K562 (cell line): ENCODE results near the gene DYNLT4. TPM values are rescaled to one million over a fixed set of nuclear protein-coding genes. Genes with fewer than 3 reads are reported as not detected.

Source experiments
- ATF3 ChIP-seq, 2 experiments: fragments of 450-650 bp in 1 of 2; sonication (generic) in 1 of 2; formaldehyde crosslinking in 1 of 2; IDR thresholded peaks in 1 of 2; conservative IDR thresholded peaks in 1 of 2; 2 replicates each; pipeline versions ENCODE4 v1.6.1 to v1.8.1; 2016 to 2023; ENCODE audit warnings: mild to moderate bottlenecking in 2 of 2, moderate library complexity in 2 of 2, inconsistent platforms in 1 of 2, missing genetic modification reagents in 1 of 2
- BCL6 ChIP-seq: fragments of 250-450 bp; sonication (Bioruptor Pico); IDR thresholded peaks from 2 replicates; pipeline ENCODE4 v1.4.0; 2020
- CTBP1 ChIP-seq: fragments of 450-650 bp; IDR thresholded peaks from 2 replicates; pipeline ENCODE4 v1.6.1; 2016; ENCODE audit warnings: borderline replicate concordance
- CTCFL ChIP-seq: IDR thresholded peaks from 2 replicates; pipeline ENCODE4 v1.6.1; 2011; ENCODE audit warnings: borderline replicate concordance, low read depth, mild to moderate bottlenecking, moderate library complexity, low read length; ENCODE audit not compliant: insufficient read depth, poor library complexity, severe bottlenecking
- HLTF ChIP-seq: fragments of 450-650 bp; IDR thresholded peaks from 2 replicates; pipeline ENCODE4 v1.6.1; 2016
- KDM5B ChIP-seq: fragments of 200-600 bp; sonication (generic); IDR thresholded peaks from 2 replicates; pipeline ENCODE4 v1.6.1; 2012; ENCODE audit warnings: low read depth, mild to moderate bottlenecking, moderate library complexity, low read length, control low read depth, inconsistent platforms; ENCODE audit not compliant: insufficient replicate concordance
- MAX ChIP-seq: sonication (generic); formaldehyde crosslinking; IDR thresholded peaks from 2 replicates; pipeline ENCODE4 v1.9.0; 2022; ENCODE audit warnings: mild to moderate bottlenecking, missing genetic modification reagents
- MYC ChIP-seq, 2 experiments: fragments of 250-450 bp in 1 of 2; sonication (Bioruptor Pico) in 1 of 2; IDR thresholded peaks; 2 replicates each; pipeline versions ENCODE4 v1.5.1 to v1.6.1; 2012 to 2021; ENCODE audit warnings: low read depth in 2 of 2, borderline replicate concordance in 1 of 2, improper control_type of control experiment in 1 of 2, low read length in 1 of 2, mild to moderate bottlenecking in 1 of 2, moderate library complexity in 1 of 2
- NR2C2 ChIP-seq, 2 experiments: fragments of 200-800 bp in 1 of 2; sonication (Bioruptor generic) in 1 of 2; sonication (generic) in 1 of 2; formaldehyde crosslinking in 1 of 2; IDR thresholded peaks; 2 replicates each; pipeline versions ENCODE4 v1.6.1 to v1.8.0; 2016 to 2022; ENCODE audit warnings: mild to moderate bottlenecking in 1 of 2, missing compliant biosample characterization in 1 of 2, missing genetic modification characterization in 1 of 2, missing genetic modification reagents in 1 of 2
- PTTG1 ChIP-seq: fragments of 450-650 bp; IDR thresholded peaks from 2 replicates; pipeline ENCODE4 v1.6.1; 2016; ENCODE audit warnings: low read depth, mild to moderate bottlenecking, missing genetic modification characterization, missing compliant biosample characterization
- SMAD1 ChIP-seq: fragments of 150-350 bp; IDR thresholded peaks from 2 replicates; pipeline ENCODE4 v1.6.1; 2014; ENCODE audit warnings: low read length, low read depth; ENCODE audit not compliant: partially characterized antibody
- SUPT5H ChIP-seq: fragments of 450-650 bp; IDR thresholded peaks from 2 replicates; pipeline ENCODE4 v1.6.1; 2016
- TARDBP ChIP-seq: fragments of 450-650 bp; IDR thresholded peaks from 2 replicates; pipeline ENCODE4 v1.6.1; 2016
- TEAD1 ChIP-seq, 2 experiments: fragments of 450-650 bp in 1 of 2; sonication (generic) in 1 of 2; formaldehyde crosslinking; IDR thresholded peaks; 2 replicates each; pipeline versions ENCODE4 v1.4.0 to v1.8.0; 2020 to 2022; ENCODE audit warnings: mild to moderate bottlenecking in 2 of 2, missing genetic modification reagents in 1 of 2
- ZNF212 ChIP-seq: fragments of 450-650 bp; formaldehyde crosslinking; IDR thresholded peaks from 2 replicates; pipeline ENCODE4 v1.4.0; 2020; ENCODE audit warnings: mild to moderate bottlenecking
- ZNF583 ChIP-seq: fragments of 250-450 bp; sonication (Bioruptor Pico); IDR thresholded peaks from 2 replicates; pipeline ENCODE4 v1.4.0; 2020
- ZNF639 ChIP-seq, 2 experiments: fragments of 200-800 bp in 1 of 2; sonication (Bioruptor generic) in 1 of 2; sonication (generic) in 1 of 2; formaldehyde crosslinking in 1 of 2; IDR thresholded peaks in 1 of 2; conservative IDR thresholded peaks in 1 of 2; 2 replicates each; pipeline versions ENCODE4 v1.5.0 to v1.6.1; 2016 to 2020; ENCODE audit warnings: missing compliant biosample characterization in 1 of 2, missing genetic modification characterization in 1 of 2, missing genetic modification reagents in 1 of 2
- ZNF764 ChIP-seq: fragments of 250-450 bp; sonication (Bioruptor Pico); IDR thresholded peaks from 2 replicates; pipeline ENCODE4 v1.4.0; 2020; ENCODE audit warnings: low read depth, mild to moderate bottlenecking, moderate library complexity
- polyA plus RNA-seq, 8 experiments: library from polyadenylated mRNA; depleted of rRNA in 4 of 8; stranded (reverse) in 5 of 8; unstranded in 3 of 8; fragments of >200 nt; fragmentation: Nextera tagmentation in 2 of 8; fragmentation: Illumina TruSeq in 1 of 8; extraction: Ambion mirVana in 2 of 8; extraction: Trizol in 1 of 8; gene quantifications; 2 replicates each; pipeline versions ENCODE4 v1.2.1 to v1.2.3, GENCODE V29; 2011 to 2014; ENCODE audit warnings: inconsistent platforms in 1 of 8, missing spikeins in 1 of 8
- total RNA-seq, 7 experiments: library from RNA; depleted of rRNA in 6 of 7; stranded (reverse); fragments of >200 nt in 6 of 7; fragmentation: Illumina TruSeq in 2 of 7; extraction: Trizol in 2 of 7; gene quantifications; 2 replicates each; pipeline versions ENCODE4 v1.2.1 to v1.2.3, GENCODE V29; 2011 to 2021; ENCODE audit warnings: low replicate concordance in 1 of 7

The DYNLT4 gene
- total and polyA plus RNA-seq, 9 of the 15 experiments (the other 6 are each of a cell fraction or from before 2014, with no cell fraction given) = 0.29 to 0.73 TPM; not detected in 7

GRCh38 chr1:44819608-44820327 lies 12.6 kb upstream of the DYNLT4 start (continued):
- peak; percentile 15; the same call in 1 of the 2 replicates for TF ChIP-seq ATF3 (IDR thresholded peaks at IDR 0.05)
- peak; percentile 98 for TF ChIP-seq ATF3 (CRISPR knock-in tag; conservative IDR thresholded peaks at IDR 0.05)
- TF ChIP-seq SMAD1 = peak; percentile 100
- TF ChIP-seq TEAD1 (CRISPR knock-in tag; IDR thresholded peaks at IDR 0.05) = peak; percentile 28 to 32; a peak in 1 of 4 replicates
- peak; percentile 35; the same call in 1 of the 2 replicates for TF ChIP-seq PTTG1 (tag)
- no peak for TF ChIP-seq BCL6 (CRISPR knock-in tag)
- TF ChIP-seq ZNF212 = peak; percentile 85
- TF ChIP-seq HLTF = peak; percentile 40; the same call in 1 of the 2 replicates
- peak; percentile 63; the same call in 1 of the 2 replicates for TF ChIP-seq TARDBP
- TF ChIP-seq ZNF583 (CRISPR knock-in tag) = peak; percentile 63; the same call in 1 of the 2 replicates
- TF ChIP-seq CTCFL = no peak
- TF ChIP-seq MAX (CRISPR knock-in tag) = no peak
- TF ChIP-seq KDM5B = peak; percentile 100
- TF ChIP-seq SUPT5H = peak; percentile 100
- TF ChIP-seq ZNF764 = peak; percentile 82; the same call in 1 of the 2 replicates
- TF ChIP-seq MYC (IDR thresholded peaks at IDR 0.05; ENCODE audit: low read depth, low read length) = no peak; the same call in 1 of the 2 replicates
- TF ChIP-seq MYC (CRISPR knock-in tag; IDR thresholded peaks at IDR 0.05; ENCODE audit: borderline replicate concordance, low read depth) = no peak; the same call in 1 of the 2 replicates
- TF ChIP-seq CTBP1 = peak; percentile 73
- no peak for TF ChIP-seq NR2C2 (CRISPR knock-in tag; IDR thresholded peaks at IDR 0.05)
- TF ChIP-seq NR2C2 (tag; IDR thresholded peaks at IDR 0.05) = peak; percentile 77
- TF ChIP-seq ZNF639 (CRISPR knock-in tag; conservative IDR thresholded peaks at IDR 0.05 in 1 of 2, IDR thresholded peaks at IDR 0.05 in 1 of 2) = peak in 1 of 2 experiments; percentile 80; a peak in 2 of 4 replicates
